ENCODE results near the gene GEN1. TPM values are rescaled to one million over a fixed set of nuclear protein-coding genes. Genes with fewer than 3 reads are reported as not detected.

The GEN1 gene
- total RNA-seq, 1 donor, result 8.3 TPM

DNA sequence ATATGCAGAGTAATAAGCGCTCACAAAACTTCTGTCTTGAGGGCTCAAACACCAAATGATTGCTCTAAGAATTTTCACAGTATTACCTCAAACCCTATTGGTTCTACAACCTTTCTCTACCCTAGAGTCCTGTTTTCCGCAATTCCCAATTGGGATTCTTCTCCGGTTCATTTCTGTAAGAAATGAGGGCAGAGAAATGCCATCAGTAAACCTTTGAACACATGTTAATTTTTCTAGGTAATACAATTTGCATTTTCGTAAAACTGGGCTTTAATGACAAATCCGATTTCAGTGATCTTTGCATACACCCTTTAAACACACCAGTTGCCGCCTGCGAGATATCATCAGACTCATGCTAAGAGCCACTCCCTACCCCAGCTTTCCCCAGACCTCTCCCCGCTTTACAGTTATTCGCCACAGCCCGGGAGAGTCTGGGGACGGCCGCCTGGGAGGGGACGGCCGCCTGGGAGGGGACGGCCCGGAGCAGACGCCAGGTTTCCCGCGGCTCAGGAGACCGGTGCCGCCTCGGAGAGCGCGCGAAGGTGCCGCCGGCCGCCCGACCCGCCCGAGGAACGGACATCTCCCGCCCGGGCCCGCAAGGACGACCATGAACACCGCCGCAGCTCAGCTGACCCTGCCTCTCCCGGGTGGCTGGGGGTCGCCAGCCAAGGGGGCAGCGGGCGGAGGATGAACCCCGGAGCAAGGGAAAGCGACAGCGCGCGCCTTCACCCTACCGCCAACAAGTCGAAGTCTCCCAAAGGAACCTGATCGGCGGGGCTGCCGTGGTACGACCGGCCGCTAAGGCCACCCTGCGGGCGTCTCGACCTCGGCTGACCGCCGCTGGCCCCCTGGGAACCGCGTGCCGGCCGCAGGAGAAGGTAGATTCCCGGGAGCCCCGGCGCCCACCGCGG, 791 bp upstream of the GEN1 start:
- Histone ChIP-seq H2AFZ (ENCODE audit: low read length) (peak overlapping the region; percentile 85), H3K4me1 (ENCODE audit: insufficient read depth, low read length) (peaks cover 39% of the 10 kb centered on the region), H3K27ac (ENCODE audit: low read depth, low read length) (peak overlapping the region; percentile 92), H3K4me3 (ENCODE audit: insufficient read depth, low read length) (peak overlapping the region; percentile 94), H3K27me3 (ENCODE audit: insufficient read depth, low read length) (no peaks in the 10 kb centered on the region), H4K20me1 (ENCODE audit: insufficient read depth, low read length) (no peaks in the 10 kb centered on the region), H3K9me3 (ENCODE audit: low read depth, low read length) (no peaks in the 10 kb centered on the region), H3K36me3 (ENCODE audit: insufficient read depth, low read length) (no peaks in the 10 kb centered on the region), H3K4me2 (ENCODE audit: insufficient read depth, low read length) (peak overlapping the region; percentile 85), H3K79me2 (ENCODE audit: insufficient read depth, low read length) (peaks cover 83% of the 10 kb centered on the region)
- TF ChIP-seq, protein P1, sequence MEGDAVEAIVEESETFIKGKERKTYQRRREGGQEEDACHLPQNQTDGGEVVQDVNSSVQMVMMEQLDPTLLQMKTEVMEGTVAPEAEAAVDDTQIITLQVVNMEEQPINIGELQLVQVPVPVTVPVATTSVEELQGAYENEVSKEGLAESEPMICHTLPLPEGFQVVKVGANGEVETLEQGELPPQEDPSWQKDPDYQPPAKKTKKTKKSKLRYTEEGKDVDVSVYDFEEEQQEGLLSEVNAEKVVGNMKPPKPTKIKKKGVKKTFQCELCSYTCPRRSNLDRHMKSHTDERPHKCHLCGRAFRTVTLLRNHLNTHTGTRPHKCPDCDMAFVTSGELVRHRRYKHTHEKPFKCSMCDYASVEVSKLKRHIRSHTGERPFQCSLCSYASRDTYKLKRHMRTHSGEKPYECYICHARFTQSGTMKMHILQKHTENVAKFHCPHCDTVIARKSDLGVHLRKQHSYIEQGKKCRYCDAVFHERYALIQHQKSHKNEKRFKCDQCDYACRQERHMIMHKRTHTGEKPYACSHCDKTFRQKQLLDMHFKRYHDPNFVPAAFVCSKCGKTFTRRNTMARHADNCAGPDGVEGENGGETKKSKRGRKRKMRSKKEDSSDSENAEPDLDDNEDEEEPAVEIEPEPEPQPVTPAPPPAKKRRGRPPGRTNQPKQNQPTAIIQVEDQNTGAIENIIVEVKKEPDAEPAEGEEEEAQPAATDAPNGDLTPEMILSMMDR (IDR thresholded peaks at IDR 0.05; ENCODE audit: extremely low read depth, low read depth, low read length), result no peak
- DNase-seq (ENCODE audit: insufficient read length, low spot score, missing footprints), result peak; percentile 66

DNA sequence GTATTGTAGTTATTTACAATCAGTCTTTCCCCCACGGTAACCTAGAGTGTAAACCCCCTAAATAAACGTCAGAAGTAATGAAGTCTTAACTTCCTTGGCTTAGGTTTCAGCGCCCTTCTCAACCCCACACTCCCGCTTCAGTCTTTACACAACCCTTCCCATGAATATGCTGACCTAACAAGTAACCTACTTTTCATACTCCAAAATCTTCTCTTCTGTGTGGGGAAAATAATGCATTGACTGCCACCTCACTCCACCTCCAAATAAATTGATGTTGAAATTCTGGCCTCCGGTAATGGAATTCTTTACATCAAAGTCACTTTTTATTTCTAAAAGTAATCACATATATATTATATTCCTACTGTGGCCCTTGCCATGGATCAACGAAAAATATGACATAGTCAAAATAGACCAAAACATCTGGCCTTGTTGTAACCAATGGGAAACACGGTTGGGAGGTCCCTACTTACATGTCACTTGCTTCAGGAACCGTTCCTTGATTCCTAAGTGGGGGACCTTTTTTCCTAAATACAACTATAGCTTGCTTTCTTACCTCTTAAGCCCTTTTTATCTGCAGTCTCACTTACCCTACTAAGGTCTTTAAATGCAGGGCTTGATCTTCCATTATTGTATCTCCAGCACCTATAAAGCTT, 961 bp downstream of the GEN1 start:
- Histone ChIP-seq H3K4me2 (ENCODE audit: insufficient read depth, low read length) (peak overlapping the region; percentile 97), H3K4me1 (ENCODE audit: insufficient read depth, low read length) (peaks cover 39% of the 10 kb centered on the region), H3K36me3 (ENCODE audit: insufficient read depth, low read length) (no peaks in the 10 kb centered on the region), H3K4me3 (ENCODE audit: insufficient read depth, low read length) (peak overlapping the region; percentile 94), H3K9me3 (ENCODE audit: low read depth, low read length) (no peaks in the 10 kb centered on the region), H3K27me3 (ENCODE audit: insufficient read depth, low read length) (no peaks in the 10 kb centered on the region), H3K27ac (ENCODE audit: low read depth, low read length) (peak overlapping the region; percentile 92), H3K79me2 (ENCODE audit: insufficient read depth, low read length) (peaks cover 92% of the 10 kb centered on the region), H2AFZ (ENCODE audit: low read length) (peak overlapping the region; percentile 88), H4K20me1 (ENCODE audit: insufficient read depth, low read length) (no peaks in the 10 kb centered on the region)
- TF ChIP-seq, protein P1 (IDR thresholded peaks at IDR 0.05; ENCODE audit: extremely low read depth, low read depth, low read length), result no peak
- no peak for DNase-seq (ENCODE audit: insufficient read length, low spot score, missing footprints)

DNA sequence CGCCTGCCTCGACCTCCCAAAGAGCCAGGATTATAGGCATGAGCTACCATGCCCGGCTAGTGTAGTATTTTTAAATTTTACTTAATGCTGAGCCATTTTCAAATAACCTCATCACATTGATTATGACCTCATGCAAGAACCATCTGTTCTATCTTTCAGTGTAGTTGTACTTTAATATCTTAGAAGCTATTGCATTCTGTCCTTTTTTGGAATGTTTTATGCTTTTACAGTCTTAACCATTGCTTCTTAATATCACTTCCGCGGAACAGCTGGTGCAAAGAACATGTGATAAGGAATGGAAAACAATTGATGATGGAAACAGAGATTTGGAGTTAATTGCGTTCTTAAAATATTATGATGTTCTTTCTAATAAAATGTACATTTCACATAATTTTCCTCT, 2.7 kb downstream of the GEN1 start:
- peak overlapping the region; percentile 1 for H2AFZ ChIP-seq (ENCODE audit: low read length)
- H3K4me2 ChIP-seq (ENCODE audit: insufficient read depth, low read length), result peak overlapping the region; percentile 49
- peaks cover 39% of the 10 kb centered on the region for H3K4me1 ChIP-seq (ENCODE audit: insufficient read depth, low read length)
- H4K20me1 ChIP-seq (ENCODE audit: insufficient read depth, low read length), result no peaks in the 10 kb centered on the region
- DNase-seq (ENCODE audit: insufficient read length, low spot score, missing footprints), result peak; percentile 54
- H3K27me3 ChIP-seq (ENCODE audit: insufficient read depth, low read length), result no peaks in the 10 kb centered on the region
- TF ChIP-seq, protein P1 (IDR thresholded peaks at IDR 0.05; ENCODE audit: extremely low read depth, low read depth, low read length), result no peak
- H3K27ac ChIP-seq (ENCODE audit: low read depth, low read length), result peak overlapping the region; percentile 66
- H3K9me3 ChIP-seq (ENCODE audit: low read depth, low read length), result no peaks in the 10 kb centered on the region
- no peaks in the 10 kb centered on the region for H3K36me3 ChIP-seq (ENCODE audit: insufficient read depth, low read length)
- no peak overlapping the region for H3K4me3 ChIP-seq (ENCODE audit: insufficient read depth, low read length)
- peaks cover 83% of the 10 kb centered on the region for H3K79me2 ChIP-seq (ENCODE audit: insufficient read depth, low read length)

DNA sequence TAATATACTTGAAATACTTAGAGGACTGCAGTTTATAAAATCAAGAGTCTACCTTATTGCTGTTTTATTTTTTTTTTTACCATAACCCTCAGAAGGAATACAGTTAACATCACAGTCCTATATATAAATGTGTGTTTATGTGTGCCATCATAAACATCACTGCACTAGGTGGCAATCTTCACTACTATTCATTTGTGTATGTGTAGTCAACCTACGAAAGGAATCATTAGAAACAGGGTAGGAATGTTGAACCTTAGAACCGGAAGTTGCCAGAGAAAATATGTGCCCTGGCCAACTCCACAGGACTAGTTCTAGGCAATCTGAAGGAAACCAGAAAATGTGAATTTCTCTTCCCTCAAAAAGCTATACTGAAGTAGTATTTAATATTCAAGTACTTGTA, 3.4 kb downstream of the GEN1 start:
- TF ChIP-seq, protein P1 (IDR thresholded peaks at IDR 0.05; ENCODE audit: extremely low read depth, low read depth, low read length), result no peak
- no peaks in the 10 kb centered on the region for H3K27me3 ChIP-seq (ENCODE audit: insufficient read depth, low read length)
- peaks cover 77% of the 10 kb centered on the region for H3K79me2 ChIP-seq (ENCODE audit: insufficient read depth, low read length)
- H3K4me1 ChIP-seq (ENCODE audit: insufficient read depth, low read length), result peaks cover 33% of the 10 kb centered on the region
- peak overlapping the region; percentile 66 for H3K27ac ChIP-seq (ENCODE audit: low read depth, low read length)
- no peaks in the 10 kb centered on the region for H3K36me3 ChIP-seq (ENCODE audit: insufficient read depth, low read length)
- no peaks in the 10 kb centered on the region for H3K9me3 ChIP-seq (ENCODE audit: low read depth, low read length)
- peak overlapping the region; percentile 32 for H3K4me3 ChIP-seq (ENCODE audit: insufficient read depth, low read length)
- no peaks in the 10 kb centered on the region for H4K20me1 ChIP-seq (ENCODE audit: insufficient read depth, low read length)
- H3K4me2 ChIP-seq (ENCODE audit: insufficient read depth, low read length), result peak overlapping the region; percentile 49
- no peak for DNase-seq (ENCODE audit: insufficient read length, low spot score, missing footprints)
- peak overlapping the region; percentile 71 for H2AFZ ChIP-seq (ENCODE audit: low read length)

Data from osteoblast (primary cell).